Measurements from ENCODE around the gene ALK. TPM values are rescaled to one million over a fixed set of nuclear protein-coding genes. Genes with fewer than 3 reads are reported as not detected.

ALK gene
- total RNA-seq, 4 donors from 2014 or later: 0.66 TPM; not detected in 3

DNA sequence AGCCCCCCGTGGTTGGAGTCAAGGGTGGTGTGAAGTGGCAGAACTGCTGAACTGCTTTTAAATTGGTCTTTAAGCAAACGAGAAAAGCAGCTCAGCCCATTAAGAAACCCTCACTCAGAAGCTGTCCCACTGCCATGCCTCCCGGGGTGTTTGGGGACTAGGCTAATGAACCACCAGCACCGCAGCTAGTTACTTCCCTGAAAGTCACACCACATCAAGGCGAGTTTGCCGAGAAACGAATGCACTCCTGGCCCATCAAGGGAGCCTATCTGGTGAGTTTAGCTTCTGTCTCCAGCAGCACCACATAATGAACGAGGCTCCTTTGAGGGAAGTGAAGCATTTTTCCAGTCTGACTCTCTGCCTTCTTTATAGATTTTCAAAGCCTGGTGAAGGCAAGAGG is 14.6 kb upstream of the ALK start:
- intact Hi-C loops (cut with DNase I; ENCODE audit: low total_unique reads): no loop called here
- 64 to 71% methylated on average over 8 of the region's 8 CpGs for WGBS, 2 donors
- TF ChIP-seq, protein P1, sequence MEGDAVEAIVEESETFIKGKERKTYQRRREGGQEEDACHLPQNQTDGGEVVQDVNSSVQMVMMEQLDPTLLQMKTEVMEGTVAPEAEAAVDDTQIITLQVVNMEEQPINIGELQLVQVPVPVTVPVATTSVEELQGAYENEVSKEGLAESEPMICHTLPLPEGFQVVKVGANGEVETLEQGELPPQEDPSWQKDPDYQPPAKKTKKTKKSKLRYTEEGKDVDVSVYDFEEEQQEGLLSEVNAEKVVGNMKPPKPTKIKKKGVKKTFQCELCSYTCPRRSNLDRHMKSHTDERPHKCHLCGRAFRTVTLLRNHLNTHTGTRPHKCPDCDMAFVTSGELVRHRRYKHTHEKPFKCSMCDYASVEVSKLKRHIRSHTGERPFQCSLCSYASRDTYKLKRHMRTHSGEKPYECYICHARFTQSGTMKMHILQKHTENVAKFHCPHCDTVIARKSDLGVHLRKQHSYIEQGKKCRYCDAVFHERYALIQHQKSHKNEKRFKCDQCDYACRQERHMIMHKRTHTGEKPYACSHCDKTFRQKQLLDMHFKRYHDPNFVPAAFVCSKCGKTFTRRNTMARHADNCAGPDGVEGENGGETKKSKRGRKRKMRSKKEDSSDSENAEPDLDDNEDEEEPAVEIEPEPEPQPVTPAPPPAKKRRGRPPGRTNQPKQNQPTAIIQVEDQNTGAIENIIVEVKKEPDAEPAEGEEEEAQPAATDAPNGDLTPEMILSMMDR (IDR thresholded peaks at IDR 0.05): no peak
- no peak for TF ChIP-seq POLR2A (IDR thresholded peaks at IDR 0.05)

DNA sequence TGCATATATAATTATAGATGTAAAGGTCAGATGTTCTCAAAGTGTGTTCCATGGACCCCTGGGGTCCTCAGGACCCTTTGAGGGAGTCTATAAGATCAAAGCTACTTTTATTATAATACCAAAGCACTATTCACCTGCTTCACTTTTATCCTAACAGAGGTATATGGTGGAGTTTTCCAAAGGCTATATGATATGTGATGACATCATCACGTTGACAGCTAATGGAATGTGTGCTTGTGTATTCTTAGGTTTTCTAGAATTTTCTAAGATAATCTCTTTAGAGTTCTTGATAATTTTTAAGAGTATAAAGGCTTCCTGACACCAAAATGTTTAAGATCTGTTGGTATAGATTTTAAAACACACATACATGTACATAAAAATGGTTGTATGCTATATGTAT is 10.4 kb upstream of the ALK start:
- DNase-seq (ENCODE audit: low spot score in 2 of 2): no peak
- no peak overlapping the region for H3K4me3 ChIP-seq (ENCODE audit: low read depth, poor library complexity, severe bottlenecking)
- 41 to 61% methylated on average over 1 of the region's 1 CpG for WGBS, 2 donors
- intact Hi-C loops (cut with DNase I; ENCODE audit: low total_unique reads): no loop called here
- no peak for TF ChIP-seq POLR2A (IDR thresholded peaks at IDR 0.05)
- TF ChIP-seq, protein P1 (IDR thresholded peaks at IDR 0.05): no peak

More for the DNA sequence above, 14.6 kb upstream of the ALK start:
- DNase-seq (ENCODE audit: low spot score in 2 of 2): no peak
- no peak overlapping the region for H3K4me3 ChIP-seq (ENCODE audit: low read depth, poor library complexity, severe bottlenecking)

DNA sequence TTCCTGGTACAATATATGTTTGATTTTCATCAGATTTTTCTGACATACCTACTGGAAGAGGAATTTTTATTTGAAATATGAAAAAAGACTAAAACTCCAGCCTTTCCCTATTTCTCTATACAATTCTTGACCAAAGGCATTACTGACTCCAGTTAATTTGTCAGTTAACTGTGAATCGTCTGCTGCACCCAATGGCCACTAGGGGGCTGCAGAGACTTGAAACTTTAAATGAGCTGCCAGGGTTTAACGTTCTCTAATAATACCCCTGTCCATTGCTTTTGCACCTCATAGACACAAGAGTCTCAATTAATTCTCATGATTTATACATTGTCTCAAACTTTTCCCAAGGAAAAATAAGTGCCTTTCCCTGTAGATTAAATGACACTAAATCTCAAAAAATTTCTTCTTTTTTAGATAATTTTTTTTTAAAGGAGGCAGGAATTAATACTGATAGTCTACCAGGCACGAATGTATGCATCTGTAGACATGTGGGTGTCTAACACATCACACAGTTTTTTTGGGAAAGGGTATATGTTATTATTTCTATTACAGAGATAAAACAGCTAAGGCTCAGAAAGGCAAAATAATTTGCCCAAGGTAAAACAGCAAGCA is 1.8 kb upstream of the ALK start:
- WGBS, 2 donors: 24 to 29% methylated on average over 3 of the region's 3 CpGs
- DNase-seq (ENCODE audit: low spot score in 2 of 2): peak in 1 of 2 donors; percentile 42
- TF ChIP-seq, protein P1 (IDR thresholded peaks at IDR 0.05): no peak
- TF ChIP-seq POLR2A (IDR thresholded peaks at IDR 0.05): no peak
- intact Hi-C loops (cut with DNase I; ENCODE audit: low total_unique reads): loop anchor here (5.0 to 10.0 kb wide), 2 partner anchors 102 to 149 kb away; no protein-coding TSS in a partner anchor
- no peak overlapping the region for H3K4me3 ChIP-seq (ENCODE audit: low read depth, poor library complexity, severe bottlenecking)

DNA sequence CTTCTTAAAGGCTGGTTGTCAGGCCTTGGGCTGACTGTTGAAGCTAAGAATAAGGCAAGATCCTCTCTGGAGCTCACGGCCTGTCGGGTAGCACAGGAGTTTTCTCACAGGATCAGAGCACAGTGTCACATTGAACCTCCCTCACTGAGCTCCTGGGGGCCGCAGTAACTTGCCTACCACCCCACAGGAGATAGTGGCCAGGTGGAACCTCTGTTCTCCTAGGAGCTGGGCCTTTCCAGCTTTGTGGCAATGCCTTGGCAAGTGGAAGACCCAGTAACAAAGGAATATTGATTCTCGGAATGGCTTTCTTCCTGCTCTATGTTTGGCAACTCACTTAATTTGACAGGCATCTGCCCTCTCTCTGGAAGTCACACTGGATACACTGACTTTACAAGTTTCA is 1.2 kb upstream of the ALK start:
- DNase-seq (ENCODE audit: low spot score in 2 of 2): no peak
- H3K4me3 ChIP-seq (ENCODE audit: low read depth, poor library complexity, severe bottlenecking): no peak overlapping the region
- intact Hi-C loops (cut with DNase I; ENCODE audit: low total_unique reads): loop anchor here (5.0 to 10.0 kb wide), 2 partner anchors 102 to 150 kb away; no protein-coding TSS in a partner anchor
- 73 to 79% methylated on average over 4 of the region's 4 CpGs for WGBS, 2 donors
- TF ChIP-seq POLR2A (IDR thresholded peaks at IDR 0.05): no peak
- TF ChIP-seq, protein P1 (IDR thresholded peaks at IDR 0.05): no peak

DNA sequence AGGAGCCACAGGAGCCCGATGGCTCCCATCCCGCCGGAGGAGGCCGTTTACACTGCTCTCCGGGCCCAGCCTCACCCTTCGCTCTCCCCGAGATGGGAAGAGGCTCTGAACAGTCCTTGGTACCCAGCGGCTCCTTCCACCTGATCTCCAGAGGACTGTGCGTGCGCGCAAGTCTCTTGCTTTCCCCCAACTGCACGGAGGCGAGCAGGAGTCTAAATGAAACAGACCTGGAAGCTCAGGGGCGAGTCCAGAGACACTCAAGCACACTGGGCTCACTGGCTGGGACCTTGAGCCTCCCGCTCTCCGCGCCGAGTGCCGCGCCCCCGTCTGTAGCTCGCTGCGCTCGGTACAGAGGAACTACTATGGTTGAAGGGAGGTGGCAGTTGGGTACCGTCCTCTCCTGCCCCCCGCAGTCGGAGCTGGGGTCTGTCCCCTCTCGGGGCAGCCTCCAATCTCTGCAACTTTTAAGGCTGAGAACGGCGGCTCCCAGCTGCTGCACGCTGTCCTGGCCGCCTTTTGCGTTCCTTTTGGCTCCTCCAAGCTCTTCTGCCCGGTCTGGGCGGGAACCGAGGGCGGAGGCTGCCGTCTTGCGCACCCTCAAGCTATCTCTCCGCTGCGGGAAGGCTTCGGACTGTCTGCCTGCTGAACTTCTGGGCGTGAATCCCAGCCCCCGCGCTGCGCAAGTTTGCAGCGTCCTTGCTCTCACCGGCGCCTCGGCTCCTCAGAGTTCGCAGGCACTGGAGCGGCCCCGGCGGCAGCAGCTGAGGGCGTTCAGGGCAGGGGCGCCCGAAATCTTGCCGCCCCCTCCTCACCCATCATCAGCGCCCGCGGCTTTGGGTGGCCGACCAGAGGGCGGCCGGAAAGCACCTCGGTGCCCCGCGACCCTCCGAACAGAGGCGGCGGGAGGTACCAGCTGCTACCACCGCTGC is 491 bp downstream of the ALK start:
- 2 to 3% methylated on average over 34 to 46 of the region's 71 CpGs for WGBS, 2 donors
- no peak for TF ChIP-seq POLR2A (IDR thresholded peaks at IDR 0.05)
- TF ChIP-seq, protein P1 (IDR thresholded peaks at IDR 0.05): no peak
- intact Hi-C loops (cut with DNase I; ENCODE audit: low total_unique reads): loop anchor here (5.0 to 10.0 kb wide), 2 partner anchors 104 to 151 kb away; no protein-coding TSS in a partner anchor
- DNase-seq (ENCODE audit: low spot score in 2 of 2): no peak
- H3K4me3 ChIP-seq (ENCODE audit: low read depth, poor library complexity, severe bottlenecking): no peak overlapping the region
